ENCODE data around the gene TTC39B.
"Not testable (repeated sequence)": the region's sequence is repeated elsewhere in the genome, so short reads cannot be mapped to it uniquely, and the experiment has no call there.

Gene TTC39B

DNA sequence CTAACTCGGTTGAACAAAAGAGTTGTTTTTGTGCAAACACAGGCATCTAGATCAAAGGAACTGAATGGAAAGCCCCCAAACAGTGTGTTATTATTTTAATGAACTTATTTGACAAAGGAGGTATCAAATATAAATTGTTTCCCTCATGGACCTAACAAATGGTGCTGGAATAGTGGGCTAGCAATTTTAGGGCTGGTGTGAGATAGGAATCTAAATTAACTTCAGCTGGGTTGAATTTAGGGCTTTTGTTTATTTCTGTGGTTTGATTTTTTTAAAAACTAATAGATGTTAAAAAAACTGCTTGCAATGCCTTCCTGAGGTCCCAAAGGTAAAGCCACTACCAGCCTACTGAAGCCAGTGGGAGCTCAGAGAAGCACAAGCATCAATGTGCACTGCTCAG is 42.1 kb downstream of the TTC39B start:
- no peak for DNase-seq (ENCODE audit: low spot score)

DNA sequence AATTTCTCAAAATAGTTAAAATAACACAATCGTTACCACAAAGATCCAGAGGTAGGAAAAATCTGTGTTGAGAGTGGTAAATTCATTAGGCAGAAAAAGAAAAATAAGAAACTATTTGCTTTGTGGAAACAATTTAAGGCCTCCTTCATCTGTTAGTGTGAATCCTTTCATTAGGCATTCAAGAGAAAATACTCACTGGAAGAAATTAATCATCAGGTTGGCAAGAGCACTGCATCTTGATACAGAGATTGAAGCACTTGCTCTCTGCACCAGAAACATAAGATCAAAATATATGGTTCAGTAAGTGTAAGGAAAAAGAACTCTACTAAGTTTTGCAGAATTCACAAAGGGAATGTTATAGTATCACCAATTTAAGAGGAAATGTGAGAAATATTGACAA is 44.4 kb downstream of the TTC39B start:
- no peak for DNase-seq (ENCODE audit: low spot score)

DNA sequence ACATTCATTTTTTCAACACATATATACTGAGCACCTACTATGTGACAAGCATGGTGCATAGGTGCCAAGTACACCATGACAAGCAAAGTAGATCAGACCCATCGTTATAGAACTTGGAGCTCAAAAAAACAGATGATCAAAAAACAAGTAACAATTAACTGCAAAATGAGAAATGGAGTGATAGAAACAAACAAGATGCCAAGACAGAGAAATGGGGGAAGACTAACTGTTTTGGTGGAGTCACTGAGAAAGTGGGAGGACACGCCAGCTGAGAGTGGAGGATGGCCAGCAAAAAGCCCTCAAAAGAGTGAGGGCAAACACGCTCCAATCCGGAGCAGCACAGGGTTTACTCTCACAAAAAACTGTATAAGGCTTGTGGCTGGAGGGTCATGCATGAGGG is 50.6 kb downstream of the TTC39B start:
- DNase-seq (ENCODE audit: low spot score): no peak

- DNase-seq (ENCODE audit: low spot score): no peak
Measured at GRCh38 chr9:15253786-15254185, 53.2 kb downstream of the TTC39B start.

DNA sequence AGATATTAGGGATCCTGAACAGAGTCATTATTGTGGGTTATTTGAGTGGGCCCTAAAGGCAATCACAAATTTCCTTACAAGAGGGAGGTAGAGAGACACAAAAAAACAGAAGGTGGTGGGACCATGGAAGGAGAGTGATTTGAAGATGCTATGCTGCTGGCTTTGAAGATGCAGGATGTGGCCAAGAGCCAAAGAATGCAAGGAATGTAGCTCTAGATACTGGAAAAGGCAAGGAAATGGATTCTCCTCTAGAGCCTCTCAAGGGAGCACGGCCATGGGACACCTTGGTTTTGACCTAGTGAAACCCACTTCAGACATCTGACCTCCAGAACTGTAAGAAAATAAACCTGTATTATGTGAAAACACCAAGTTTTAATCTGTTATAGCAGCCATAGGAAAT is 53.8 kb downstream of the TTC39B start:
- DNase-seq (ENCODE audit: low spot score): no peak

GRCh38 chr9:15249981-15250380 is 57.0 kb downstream of the TTC39B start:
- DNase-seq (ENCODE audit: low spot score): peak; percentile 37

DNA sequence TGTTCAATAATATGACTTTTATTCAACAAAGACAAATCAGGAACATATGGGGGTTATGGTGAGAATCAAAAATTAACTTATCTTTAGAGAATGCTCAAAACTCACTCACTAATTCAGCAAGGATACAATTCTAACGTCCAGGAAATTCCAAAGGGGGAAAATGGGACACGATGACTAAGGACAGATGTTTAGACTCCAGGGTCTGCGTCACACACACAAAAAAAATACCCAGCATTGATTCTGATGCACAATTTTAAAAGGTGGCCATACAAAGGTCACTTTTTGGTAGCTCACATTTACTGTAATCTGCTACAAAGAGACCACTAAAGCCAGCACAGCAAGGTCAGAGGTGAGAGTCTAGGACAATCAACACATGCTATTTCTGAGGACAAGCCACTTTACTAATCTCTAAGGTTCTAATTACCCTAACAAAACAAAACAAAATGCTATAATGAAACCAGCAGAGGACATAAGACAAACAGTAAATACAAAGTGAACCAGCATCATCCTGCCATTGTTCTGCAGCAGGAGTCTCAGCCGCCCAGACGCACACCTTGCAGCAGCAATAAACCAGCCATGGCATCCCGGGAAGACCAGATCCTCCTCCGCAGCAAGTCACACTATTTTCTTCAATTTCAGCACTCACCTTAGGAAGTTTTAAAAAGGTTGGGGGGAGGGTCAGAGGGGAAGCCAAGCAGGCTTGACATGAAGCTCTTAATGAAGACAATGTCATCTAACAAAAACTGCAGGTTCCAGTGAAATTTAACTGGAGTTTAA is 57.8 kb downstream of the TTC39B start:
- DNase-seq (ENCODE audit: low spot score): peak; percentile 67

DNA sequence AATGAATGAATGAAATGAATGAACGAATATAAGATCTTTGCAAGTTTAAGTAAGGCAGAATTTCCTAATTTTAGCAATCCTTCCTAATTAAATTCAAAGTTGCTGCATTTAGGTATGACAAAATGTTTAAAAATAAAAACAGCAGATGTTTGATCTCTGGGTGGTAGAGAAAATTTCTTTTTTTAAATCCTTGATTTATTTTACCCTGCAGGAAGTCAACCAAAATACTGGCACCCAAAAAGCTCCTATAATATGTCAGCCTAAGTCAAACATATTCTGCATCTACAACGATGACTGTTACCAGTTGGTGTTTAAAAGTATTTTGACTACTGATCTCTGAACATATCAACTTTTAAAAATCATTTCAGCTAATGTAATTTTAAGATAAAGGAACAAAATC is 58.4 kb downstream of the TTC39B start:
- no peak for DNase-seq (ENCODE audit: low spot score)

- no peak for DNase-seq (ENCODE audit: low spot score)
Measured at GRCh38 chr9:15248081-15248480, 58.9 kb downstream of the TTC39B start.

DNA sequence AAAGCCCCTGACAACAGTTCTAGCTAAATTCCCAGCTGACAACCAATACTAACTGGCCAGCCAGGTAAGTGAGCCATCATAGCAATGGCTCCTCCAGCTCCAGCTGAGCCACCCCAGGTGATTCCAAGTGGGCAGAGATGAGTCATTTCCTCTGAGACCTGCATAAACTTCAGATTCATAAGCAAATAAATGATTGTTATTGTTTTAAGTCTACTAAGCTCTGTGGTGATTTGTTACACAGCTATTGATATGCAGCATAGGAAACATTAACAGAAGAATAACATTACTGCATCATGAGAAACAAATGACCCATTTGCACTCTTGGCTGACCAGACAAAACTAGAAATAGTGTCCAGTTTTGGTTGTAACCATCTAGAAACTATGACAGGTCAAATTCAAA is 60.3 kb downstream of the TTC39B start:
- no peak for DNase-seq (ENCODE audit: low spot score)

DNA sequence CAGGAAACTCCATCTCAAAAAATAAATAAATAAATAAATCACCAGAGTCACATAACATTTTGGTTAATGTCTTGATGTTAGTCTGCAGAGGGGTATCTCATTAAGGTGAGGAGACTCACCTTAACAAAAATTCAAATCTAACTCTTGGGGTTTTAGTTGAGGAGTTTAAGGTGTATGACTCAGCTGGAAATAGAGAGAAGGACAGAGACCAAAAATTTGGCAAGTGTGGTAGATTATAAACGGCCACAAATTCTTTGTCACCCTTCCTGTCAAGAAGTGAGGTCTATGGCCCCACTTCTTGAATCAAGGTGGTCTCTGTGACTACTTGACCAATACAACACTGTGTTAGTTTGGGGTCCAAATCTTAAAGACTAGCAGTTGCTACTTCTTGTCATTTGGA is 60.8 kb downstream of the TTC39B start:
- DNase-seq (ENCODE audit: low spot score): no peak

DNA sequence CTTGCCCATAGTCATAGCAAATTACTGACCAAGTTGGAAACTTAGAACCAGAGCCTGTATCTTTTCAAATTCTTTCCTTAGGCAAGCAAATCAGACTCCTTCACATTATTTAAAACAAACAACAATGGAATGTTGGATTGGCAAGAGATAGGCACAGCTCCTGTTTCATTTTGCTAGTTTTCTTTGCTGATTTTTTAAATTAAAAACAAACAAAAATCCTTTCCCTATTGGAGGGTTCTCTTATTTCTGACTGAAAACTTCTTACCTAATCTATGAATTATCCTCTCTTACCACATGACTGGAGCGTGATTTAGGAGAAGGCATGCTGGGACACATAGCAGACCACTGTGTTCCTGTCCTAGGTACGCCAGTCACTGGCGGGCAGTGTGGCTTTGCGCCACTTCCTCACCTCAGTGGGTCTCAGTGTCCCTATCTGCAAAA is 63.0 kb downstream of the TTC39B start:
- DNase-seq (ENCODE audit: low spot score): peak; percentile 23

GRCh38 chr9:15243081-15243480 is 63.9 kb downstream of the TTC39B start:
- DNase-seq (ENCODE audit: low spot score): peak; percentile 65

GRCh38 chr9:15240927-15241326 is 66.1 kb downstream of the TTC39B start:
- DNase-seq (ENCODE audit: low spot score): no peak

DNA sequence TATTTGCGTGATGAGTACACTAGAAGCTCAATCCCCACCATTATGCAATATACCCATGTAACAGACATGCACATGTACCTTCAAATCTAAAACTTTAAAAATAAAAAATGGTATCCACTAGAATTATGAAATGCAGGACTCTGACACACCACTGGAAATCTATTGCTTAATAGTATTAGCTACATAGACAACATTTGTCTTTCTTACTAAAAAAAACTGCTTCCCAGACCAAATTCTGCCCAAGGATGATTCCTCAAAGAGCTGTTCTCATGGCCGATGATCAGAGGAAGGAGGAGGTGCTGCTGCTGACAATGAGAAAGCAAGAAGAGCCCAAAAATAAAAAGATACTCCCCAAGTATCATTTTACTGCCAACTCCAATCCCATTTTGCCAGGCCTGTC is 67.2 kb downstream of the TTC39B start:
- DNase-seq (ENCODE audit: low spot score): peak; percentile 58

GRCh38 chr9:15238646-15239045 is 68.4 kb downstream of the TTC39B start:
- DNase-seq (ENCODE audit: low spot score): no peak

GRCh38 chr9:15235658-15236057 is 71.4 kb downstream of the TTC39B start:
- no peak for DNase-seq (ENCODE audit: low spot score)

GRCh38 chr9:15233941-15234490 is 73.0 kb downstream of the TTC39B start:
- not testable (repeated sequence) for DNase-seq (ENCODE audit: low spot score)

GRCh38 chr9:15232706-15233280 is 74.2 kb downstream of the TTC39B start:
- DNase-seq (ENCODE audit: low spot score): not testable (repeated sequence)

DNA sequence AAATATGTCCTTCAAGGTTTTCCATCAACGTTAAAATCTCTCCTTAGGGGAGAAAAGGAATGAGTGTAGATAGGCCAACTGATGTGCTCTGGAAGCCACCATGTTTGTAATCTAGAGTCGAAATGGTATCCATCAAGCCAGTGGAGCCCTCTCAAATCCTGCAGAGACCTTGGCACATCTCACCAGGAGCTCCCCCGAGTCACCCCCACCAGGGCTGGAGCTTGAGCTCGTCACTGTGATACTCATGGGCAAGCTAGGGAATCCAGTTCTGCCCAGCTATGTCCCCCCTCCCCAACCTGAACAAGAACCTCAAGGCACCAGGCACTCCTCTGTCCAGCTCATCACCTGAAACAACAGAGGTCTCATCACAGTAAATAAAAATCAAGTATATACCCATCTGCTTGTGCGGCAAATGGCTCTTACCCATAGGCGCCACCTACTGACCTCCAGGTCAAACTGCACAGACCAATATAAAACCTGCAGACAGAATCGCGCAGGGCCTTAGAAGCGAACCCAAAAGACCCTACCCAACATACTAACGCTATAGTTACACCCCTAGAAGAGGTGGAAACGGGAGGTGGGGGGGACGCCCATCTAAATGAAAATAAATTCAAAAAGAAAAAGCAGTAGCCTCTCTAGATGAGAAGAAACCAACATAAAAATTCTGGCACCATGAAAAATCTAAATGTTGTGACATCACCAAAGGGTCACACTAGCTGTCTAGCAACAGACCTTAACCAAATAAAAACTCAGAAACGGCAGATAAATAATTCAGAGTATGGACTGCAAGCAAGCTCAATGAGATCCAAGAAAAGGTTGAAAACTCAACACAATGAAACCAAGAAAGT is 75.0 kb downstream of the TTC39B start:
- peak; percentile 40 for DNase-seq (ENCODE audit: low spot score)

- no peak for DNase-seq (ENCODE audit: low spot score)
Measured at GRCh38 chr9:15229409-15229808, 77.6 kb downstream of the TTC39B start.

GRCh38 chr9:15227491-15227890 is 79.5 kb downstream of the TTC39B start:
- DNase-seq (ENCODE audit: low spot score): no peak

Data from AG20443 (cell line).